ENCODE data around the gene SEZ6L. TPM values are rescaled to one million over a fixed set of nuclear protein-coding genes. Genes with fewer than 3 reads are reported as not detected.
A peak's percentile ranks its signal among the peaks of the same experiment; 100 is the strongest.

SEZ6L gene
- total RNA-seq, 4 donors from 2014 or later = 0.09 to 0.16 TPM; not detected in 2

GRCh38 chr22:26409719-26410335, 240.6 kb downstream of the SEZ6L start:
- DNase-seq (ENCODE audit: low spot score) = no peak
- ATAC-seq (ENCODE audit: low FRiP score) = no peak
- no peak for TF ChIP-seq CTCF (IDR thresholded peaks at IDR 0.05)

DNA sequence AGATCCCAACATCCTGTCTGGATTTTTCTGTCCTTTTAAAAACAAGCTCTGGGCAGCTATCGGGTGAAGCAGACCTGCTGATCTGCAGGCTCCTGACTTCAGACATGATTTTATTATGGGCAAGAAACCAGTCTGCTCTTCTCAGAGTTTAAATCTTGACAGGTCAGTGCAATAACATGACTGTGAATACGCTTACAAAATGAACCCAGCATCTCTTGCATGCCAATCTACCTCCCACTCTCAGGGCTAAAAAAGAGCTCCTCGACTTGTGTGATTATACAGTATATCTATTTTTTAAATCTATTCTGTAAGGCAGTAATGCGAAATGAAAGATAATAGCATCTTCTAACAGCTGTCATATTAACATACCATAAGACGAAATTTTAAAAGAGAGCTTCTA, 241.1 kb downstream of the SEZ6L start:
- DNase-seq (ENCODE audit: low spot score) = no peak
- ATAC-seq (ENCODE audit: low FRiP score) = no peak
- TF ChIP-seq CTCF (IDR thresholded peaks at IDR 0.05) = no peak

DNA sequence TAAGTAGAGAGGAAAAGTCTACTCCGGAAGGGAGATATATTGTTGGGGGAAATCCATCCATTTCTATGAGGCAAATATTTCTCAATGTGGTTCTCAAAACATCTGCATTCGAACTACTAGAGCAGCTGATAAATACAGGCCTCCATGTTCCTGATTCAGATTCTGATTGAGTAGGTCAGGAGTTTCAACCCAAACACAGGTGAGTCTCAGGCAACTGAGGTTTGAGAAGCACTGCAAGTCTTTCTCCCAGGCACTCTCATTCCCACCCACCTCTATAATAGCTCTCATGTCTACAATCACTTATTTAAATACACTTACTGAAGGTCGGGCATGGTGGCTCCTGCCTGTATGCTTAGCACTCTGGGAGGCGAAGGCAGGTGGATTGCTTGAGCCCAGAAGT, 245.1 kb downstream of the SEZ6L start:
- DNase-seq (ENCODE audit: low spot score) (no peak), ATAC-seq (ENCODE audit: low FRiP score) (no peak)
- TF ChIP-seq CTCF (IDR thresholded peaks at IDR 0.05) = no peak

DNA sequence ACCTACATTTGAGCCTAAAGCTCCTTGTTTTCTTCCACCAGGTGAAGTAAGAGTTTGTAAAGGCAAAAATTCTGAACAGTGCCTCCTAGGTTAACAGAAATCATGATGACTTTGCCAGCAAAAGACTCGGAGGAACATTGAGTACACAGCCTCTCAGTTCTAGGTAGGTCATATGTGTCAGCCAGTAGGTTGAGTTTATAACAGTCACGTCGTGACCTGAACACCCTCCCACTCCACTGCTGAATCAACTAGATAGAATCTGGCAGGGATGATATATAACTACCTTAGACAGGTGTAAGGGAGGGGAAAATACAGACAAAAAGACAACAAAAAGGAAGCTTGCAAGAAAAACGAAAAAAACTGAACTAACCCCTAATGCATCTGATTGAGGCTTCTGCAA, 247.0 kb downstream of the SEZ6L start:
- no peak for ATAC-seq (ENCODE audit: low FRiP score)
- TF ChIP-seq CTCF (IDR thresholded peaks at IDR 0.05) = no peak

GRCh38 chr22:26416670-26417276, 247.5 kb downstream of the SEZ6L start:
- ATAC-seq (ENCODE audit: low FRiP score) (peak; percentile 54), DNase-seq (ENCODE audit: low spot score) (no peak)
- TF ChIP-seq CTCF (IDR thresholded peaks at IDR 0.05) = no peak

More for the DNA sequence above, 247.0 kb downstream of the SEZ6L start:
- DNase-seq (ENCODE audit: low spot score) = no peak

DNA sequence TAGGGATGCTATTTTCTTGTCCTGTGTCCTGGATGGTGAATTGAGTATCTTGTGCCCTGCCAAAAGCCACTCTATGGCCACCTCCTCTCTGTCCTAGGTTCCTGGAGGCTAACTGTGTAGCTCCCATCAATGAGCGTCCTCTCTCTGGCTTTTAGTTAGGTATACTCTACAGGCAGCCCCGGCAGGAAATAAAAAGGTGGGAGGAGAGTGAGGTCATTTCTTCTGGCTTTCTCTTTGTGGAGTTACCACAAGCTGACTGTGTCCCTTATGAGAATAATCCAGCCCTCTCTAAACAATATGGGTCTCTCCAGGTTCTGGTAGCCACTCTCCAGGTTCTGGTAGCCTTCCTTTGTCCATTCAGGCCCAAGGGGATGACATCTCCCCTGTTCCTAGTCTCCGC, 248.1 kb downstream of the SEZ6L start:
- no peak for TF ChIP-seq CTCF (IDR thresholded peaks at IDR 0.05)
- ATAC-seq (ENCODE audit: low FRiP score) (peak; percentile 19), DNase-seq (ENCODE audit: low spot score) (no peak)

GRCh38 chr22:26418620-26419019, 249.4 kb downstream of the SEZ6L start:
- TF ChIP-seq CTCF (IDR thresholded peaks at IDR 0.05) = no peak
- DNase-seq (ENCODE audit: low spot score) (no peak), ATAC-seq (ENCODE audit: low FRiP score) (no peak)

All from omental fat pad (tissue), 4 donors.